HepG2 (cell line): ENCODE data around the gene PTGIS. TPM values are rescaled to one million over a fixed set of nuclear protein-coding genes. Genes with fewer than 3 reads are reported as not detected.

Source experiments
- AHR ChIP-seq: IDR thresholded peaks from 2 replicates; pipeline ENCODE4 v1.6.1; 2018; ENCODE audit warnings: missing genetic modification reagents, missing compliant biosample characterization
- CAMTA2 ChIP-seq: sonication (generic); formaldehyde crosslinking; IDR thresholded peaks from 2 replicates; pipeline ENCODE4 v1.4.0; 2020; ENCODE audit warnings: mild to moderate bottlenecking, missing genetic modification reagents, borderline replicate concordance
- CBX1 ChIP-seq: IDR thresholded peaks from one replicate; pipeline ENCODE4 v1.6.1; 2016; ENCODE audit warnings: antibody characterized with exemption, low read depth
- CENPT ChIP-seq: sonication (generic); formaldehyde crosslinking; IDR thresholded peaks from 2 replicates; pipeline ENCODE4 v1.8.0; 2022; ENCODE audit warnings: low read depth, mild to moderate bottlenecking, moderate library complexity, missing genetic modification reagents
- CREB1 ChIP-seq, 2 experiments: fragments of 450-650 bp in 1 of 2; IDR thresholded peaks; 2 replicates each; pipeline ENCODE4 v1.6.1; 2016 to 2017; ENCODE audit warnings: control low read depth in 1 of 2, mild to moderate bottlenecking in 1 of 2, missing compliant biosample characterization in 1 of 2, missing genetic modification characterization in 1 of 2
- CREBL2 ChIP-seq: sonication (generic); formaldehyde crosslinking; IDR thresholded peaks from 2 replicates; pipeline ENCODE4 v1.8.1; 2023; ENCODE audit warnings: missing genetic modification reagents, mild to moderate bottlenecking, borderline replicate concordance
- HNF4G ChIP-seq, 2 experiments: sonication (generic) in 1 of 2; formaldehyde crosslinking in 1 of 2; IDR thresholded peaks; 2 replicates each; pipeline versions ENCODE4 v1.4.0 to v1.6.1; 2011 to 2020; ENCODE audit warnings: borderline replicate concordance in 2 of 2, low read depth in 2 of 2, mild to moderate bottlenecking in 2 of 2, low read length in 1 of 2, missing genetic modification reagents in 1 of 2, moderate library complexity in 1 of 2
- JARID2 ChIP-seq: sonication (generic); formaldehyde crosslinking; IDR thresholded peaks from 2 replicates; pipeline ENCODE4 v1.8.1; 2023; ENCODE audit warnings: missing genetic modification reagents, inconsistent platforms; ENCODE audit not compliant: insufficient replicate concordance
- KLF13 ChIP-seq: sonication (generic); formaldehyde crosslinking; IDR thresholded peaks from 2 replicates; pipeline ENCODE4 v1.4.0; 2020; ENCODE audit warnings: mild to moderate bottlenecking, missing genetic modification reagents
- KLF16 ChIP-seq, 2 experiments: sonication (generic) in 1 of 2; formaldehyde crosslinking in 1 of 2; IDR thresholded peaks; 2 replicates each; pipeline versions ENCODE4 v1.6.1 to v1.8.0; 2016 to 2023; ENCODE audit warnings: missing genetic modification reagents in 2 of 2, missing compliant biosample characterization in 1 of 2
- MYPOP ChIP-seq: sonication (generic); formaldehyde crosslinking; IDR thresholded peaks from 2 replicates; pipeline ENCODE4 v1.8.1; 2023; ENCODE audit warnings: mild to moderate bottlenecking, moderate library complexity, missing genetic modification reagents
- NFE2L2 ChIP-seq: fragments of 150-350 bp; IDR thresholded peaks from 2 replicates; pipeline ENCODE4 v1.6.1; 2014; ENCODE audit warnings: low read length
- PCBP1 ChIP-seq: fragments of 200-400 bp; formaldehyde crosslinking; IDR thresholded peaks from 2 replicates; pipeline ENCODE4 v1.6.1; 2017; ENCODE audit warnings: mild to moderate bottlenecking, low read depth, low read length, borderline replicate concordance
- PPARG ChIP-seq: conservative IDR thresholded peaks from 2 replicates; pipeline ENCODE4 v1.6.1; 2016; ENCODE audit warnings: missing biosample characterization, missing genetic modification reagents
- TEAD2 ChIP-seq: sonication (generic); formaldehyde crosslinking; IDR thresholded peaks from 2 replicates; pipeline ENCODE4 v1.9.0; 2021; ENCODE audit warnings: missing genetic modification reagents
- ZBTB21 ChIP-seq: sonication (generic); formaldehyde crosslinking; IDR thresholded peaks from 2 replicates; pipeline ENCODE4 v1.4.0; 2020; ENCODE audit warnings: missing genetic modification reagents
- ZC3H13 ChIP-seq: sonication (generic); formaldehyde crosslinking; IDR thresholded peaks from 2 replicates; pipeline ENCODE4 v1.8.1; 2023; ENCODE audit warnings: mild to moderate bottlenecking, missing genetic modification reagents, moderate library complexity
- ZFY ChIP-seq: sonication (generic); formaldehyde crosslinking; IDR thresholded peaks from 2 replicates; pipeline ENCODE4 v1.4.0; 2020; ENCODE audit warnings: missing genetic modification reagents
- ZMYM2 ChIP-seq: sonication (generic); formaldehyde crosslinking; IDR thresholded peaks from 2 replicates; pipeline ENCODE4 v1.8.0; 2022; ENCODE audit warnings: mild to moderate bottlenecking, missing genetic modification reagents
- ZNF280B ChIP-seq: sonication (generic); formaldehyde crosslinking; IDR thresholded peaks from 2 replicates; pipeline ENCODE4 v1.5.0; 2020; ENCODE audit warnings: missing genetic modification reagents, mild to moderate bottlenecking, borderline replicate concordance
- ZNF33B ChIP-seq: sonication (generic); formaldehyde crosslinking; IDR thresholded peaks from 2 replicates; pipeline ENCODE4 v1.5.1; 2020; ENCODE audit warnings: mild to moderate bottlenecking, missing genetic modification reagents
- ZNF747 ChIP-seq: sonication (generic); formaldehyde crosslinking; IDR thresholded peaks from 2 replicates; pipeline ENCODE4 v1.8.1; 2023; ENCODE audit warnings: missing genetic modification reagents, mild to moderate bottlenecking, borderline replicate concordance
- polyA plus RNA-seq, 8 experiments: library from polyadenylated mRNA; depleted of rRNA in 3 of 8; stranded (reverse) in 7 of 8; unstranded in 1 of 8; fragments of >200 nt; fragmentation: Illumina TruSeq in 4 of 8; extraction: Trizol in 4 of 8; gene quantifications; 2 replicates each; pipeline versions ENCODE4 v1.2.1 to v1.2.3, GENCODE V29; 2011 to 2016; ENCODE audit warnings: low read depth in 4 of 8, missing spikeins in 1 of 8, mixed read lengths in 1 of 8; ENCODE audit not compliant: insufficient read depth in 1 of 8
- total RNA-seq, 5 experiments: library from RNA; depleted of rRNA; stranded (reverse); fragments of >200 nt; fragmentation: Illumina TruSeq; extraction: Trizol; gene quantifications; 2 replicates each; pipeline ENCODE4 v1.2.3, GENCODE V29; 2016; ENCODE audit warnings: low read depth in 1 of 5
- TF ChIP-seq, protein P1 (sequence below): sonication (generic); formaldehyde crosslinking; IDR thresholded peaks from 2 replicates; pipeline ENCODE4 v1.5.0; 2020; ENCODE audit warnings: missing genetic modification reagents, mild to moderate bottlenecking, borderline replicate concordance
- TF ChIP-seq, protein P2 (sequence below): sonication (generic); formaldehyde crosslinking; IDR thresholded peaks from 2 replicates; pipeline ENCODE4; 2020; ENCODE audit warnings: missing genetic modification reagents, mild to moderate bottlenecking, borderline replicate concordance

Gene PTGIS
- total and polyA plus RNA-seq, 2 of the 13 experiments (the other 11 are each of a cell fraction or from before 2014, with no cell fraction given): not detected

DNA sequence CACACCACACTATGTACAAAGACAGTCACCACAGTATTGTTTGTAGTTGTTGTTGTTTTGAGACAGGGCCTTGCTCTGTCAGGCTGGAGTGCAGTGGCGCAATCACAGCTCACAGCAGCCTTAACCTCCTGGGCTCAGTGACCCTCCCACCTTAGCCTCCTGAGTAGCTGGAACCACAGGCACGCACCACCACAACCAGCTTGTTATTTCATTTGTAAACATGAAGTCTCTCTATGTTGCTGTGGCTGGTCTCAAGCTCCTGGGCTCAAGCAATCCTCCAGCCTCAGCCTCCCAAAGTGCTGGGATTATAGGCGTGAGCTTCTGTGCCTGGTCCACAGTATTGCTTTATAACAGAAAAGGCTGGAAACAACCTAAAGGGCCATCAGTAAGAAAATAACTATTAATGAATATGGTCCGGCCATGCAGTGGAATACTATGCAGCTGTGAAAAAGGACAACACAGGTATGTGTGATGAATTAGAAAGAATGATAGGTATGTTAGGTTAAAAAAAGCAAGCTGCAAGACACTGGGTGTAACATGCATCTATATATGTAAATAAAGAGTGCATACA lies 30.0 kb upstream of the PTGIS start (continued):
- TF ChIP-seq ZNF280B (CRISPR knock-in tag) (no peak), ZBTB21 (CRISPR knock-in tag) (no peak), NFE2L2 (no peak), PCBP1 (no peak), ZNF33B (no peak), ZMYM2 (CRISPR knock-in tag) (peak; percentile 77), ZFY (CRISPR knock-in tag) (no peak), CREBL2 (CRISPR knock-in tag) (no peak), KLF16 (CRISPR knock-in tag; IDR thresholded peaks at IDR 0.05) (0 out of 4 replicates have a peak, but pooled peaks of 1 of the 2 experiments have one; percentile 36), CENPT (no peak), CAMTA2 (CRISPR knock-in tag) (no peak), TEAD2 (no peak), HNF4G (IDR thresholded peaks at IDR 0.05; ENCODE audit: borderline replicate concordance, low read depth, low read length) (no peak), HNF4G (CRISPR knock-in tag; IDR thresholded peaks at IDR 0.05; ENCODE audit: borderline replicate concordance, low read depth) (no peak), AHR (no peak), PPARG (CRISPR knock-in tag) (no peak), ZC3H13 (CRISPR knock-in tag) (no peak), ZNF747 (CRISPR knock-in tag) (no peak), CBX1 (no peak), MYPOP (CRISPR knock-in tag) (no peak), JARID2 (no peak), CREB1 (IDR thresholded peaks at IDR 0.05) (no peak), CREB1 (CRISPR knock-in tag; IDR thresholded peaks at IDR 0.05) (no peak), KLF13 (CRISPR knock-in tag) (no peak)
- TF ChIP-seq, protein P1, sequence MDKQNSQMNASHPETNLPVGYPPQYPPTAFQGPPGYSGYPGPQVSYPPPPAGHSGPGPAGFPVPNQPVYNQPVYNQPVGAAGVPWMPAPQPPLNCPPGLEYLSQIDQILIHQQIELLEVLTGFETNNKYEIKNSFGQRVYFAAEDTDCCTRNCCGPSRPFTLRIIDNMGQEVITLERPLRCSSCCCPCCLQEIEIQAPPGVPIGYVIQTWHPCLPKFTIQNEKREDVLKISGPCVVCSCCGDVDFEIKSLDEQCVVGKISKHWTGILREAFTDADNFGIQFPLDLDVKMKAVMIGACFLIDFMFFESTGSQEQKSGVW (CRISPR knock-in tag): no peak
- TF ChIP-seq, protein P2, sequence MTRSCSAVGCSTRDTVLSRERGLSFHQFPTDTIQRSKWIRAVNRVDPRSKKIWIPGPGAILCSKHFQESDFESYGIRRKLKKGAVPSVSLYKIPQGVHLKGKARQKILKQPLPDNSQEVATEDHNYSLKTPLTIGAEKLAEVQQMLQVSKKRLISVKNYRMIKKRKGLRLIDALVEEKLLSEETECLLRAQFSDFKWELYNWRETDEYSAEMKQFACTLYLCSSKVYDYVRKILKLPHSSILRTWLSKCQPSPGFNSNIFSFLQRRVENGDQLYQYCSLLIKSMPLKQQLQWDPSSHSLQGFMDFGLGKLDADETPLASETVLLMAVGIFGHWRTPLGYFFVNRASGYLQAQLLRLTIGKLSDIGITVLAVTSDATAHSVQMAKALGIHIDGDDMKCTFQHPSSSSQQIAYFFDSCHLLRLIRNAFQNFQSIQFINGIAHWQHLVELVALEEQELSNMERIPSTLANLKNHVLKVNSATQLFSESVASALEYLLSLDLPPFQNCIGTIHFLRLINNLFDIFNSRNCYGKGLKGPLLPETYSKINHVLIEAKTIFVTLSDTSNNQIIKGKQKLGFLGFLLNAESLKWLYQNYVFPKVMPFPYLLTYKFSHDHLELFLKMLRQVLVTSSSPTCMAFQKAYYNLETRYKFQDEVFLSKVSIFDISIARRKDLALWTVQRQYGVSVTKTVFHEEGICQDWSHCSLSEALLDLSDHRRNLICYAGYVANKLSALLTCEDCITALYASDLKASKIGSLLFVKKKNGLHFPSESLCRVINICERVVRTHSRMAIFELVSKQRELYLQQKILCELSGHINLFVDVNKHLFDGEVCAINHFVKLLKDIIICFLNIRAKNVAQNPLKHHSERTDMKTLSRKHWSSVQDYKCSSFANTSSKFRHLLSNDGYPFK (CRISPR knock-in tag): no peak; the same call in 1 of the 2 replicates
